GM18520 (cell line): ENCODE measurements around the gene TMBIM1.
A peak's percentile ranks its signal among the peaks of the same experiment; 100 is the strongest.
"Not testable (repeated sequence)": the region's sequence is repeated elsewhere in the genome, so short reads cannot be mapped to it uniquely, and the experiment has no call there.

Experiments
- ATAC-seq: cut with Tn5 transposase; IDR thresholded peaks from one replicate; pipeline ENCODE4 v1.9.1; 2021; ENCODE audit not compliant: unreplicated experiment

The TMBIM1 gene

DNA sequence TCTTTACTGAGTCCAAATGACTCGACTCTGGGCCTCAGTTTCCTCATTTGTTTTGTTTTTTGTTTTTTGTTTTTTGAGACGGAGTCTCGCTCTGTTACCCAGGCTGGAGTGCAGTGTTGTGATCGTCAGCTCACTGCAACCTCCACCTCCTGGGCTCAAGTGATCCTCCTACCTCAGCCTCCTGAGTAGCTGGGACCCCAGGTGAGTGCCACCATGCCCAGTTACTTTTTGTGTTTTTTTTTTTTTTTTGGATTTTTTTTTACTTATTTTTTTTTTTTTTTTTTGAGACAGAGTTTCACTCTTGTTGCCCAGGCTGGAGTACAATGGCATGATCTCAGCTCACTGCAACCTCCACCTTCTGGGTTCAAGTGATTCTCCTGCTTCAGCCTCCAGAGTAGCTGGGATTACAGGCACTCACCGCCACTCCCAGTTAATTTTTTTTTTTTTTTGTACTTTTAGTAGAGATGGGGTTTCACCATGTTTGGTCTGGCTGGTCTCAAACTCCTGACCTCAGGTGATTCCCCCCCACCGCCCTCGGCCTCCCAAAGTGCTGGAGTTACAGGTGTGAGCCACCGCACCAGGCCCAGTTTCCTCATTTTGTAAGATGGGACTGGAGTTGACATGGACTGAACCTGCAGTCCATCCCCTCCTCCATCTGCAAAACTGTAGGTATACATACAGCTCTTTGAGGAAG is 18.9 kb downstream of the TMBIM1 start:
- not testable (repeated sequence) for ATAC-seq

DNA sequence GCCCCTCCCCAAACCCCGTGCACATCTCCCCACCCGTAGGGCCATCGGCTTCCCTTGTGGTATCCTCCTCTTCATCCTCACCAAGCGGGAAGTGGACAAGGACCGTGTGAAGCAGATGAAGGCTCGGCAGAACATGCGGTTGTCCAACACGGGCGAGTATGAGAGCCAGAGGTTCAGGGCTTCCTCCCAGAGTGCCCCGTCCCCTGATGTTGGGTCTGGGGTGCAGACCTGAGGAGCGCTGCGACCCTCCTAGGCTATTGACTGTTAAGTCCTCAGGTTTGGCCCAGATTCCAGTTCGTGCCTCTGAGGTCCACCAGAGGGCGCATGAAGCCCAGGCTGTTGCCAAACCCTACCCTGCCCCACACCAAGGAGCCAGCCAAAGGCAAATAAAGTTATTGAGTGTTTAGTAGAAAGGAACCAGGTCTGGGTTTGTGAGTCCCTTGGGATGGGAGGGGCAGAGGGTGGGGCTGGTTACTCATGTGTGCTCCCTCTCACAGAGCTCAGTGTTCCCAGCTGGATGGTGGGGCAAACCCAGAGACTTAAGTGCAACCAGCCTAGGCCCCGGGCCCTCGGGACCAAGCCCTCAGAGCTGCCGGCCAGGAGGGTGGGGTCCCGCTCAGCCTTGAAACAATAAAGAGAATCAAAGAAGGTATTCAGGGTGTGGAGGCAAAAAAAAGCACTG is 19.6 kb downstream of the TMBIM1 start:
- no peak for ATAC-seq

DNA sequence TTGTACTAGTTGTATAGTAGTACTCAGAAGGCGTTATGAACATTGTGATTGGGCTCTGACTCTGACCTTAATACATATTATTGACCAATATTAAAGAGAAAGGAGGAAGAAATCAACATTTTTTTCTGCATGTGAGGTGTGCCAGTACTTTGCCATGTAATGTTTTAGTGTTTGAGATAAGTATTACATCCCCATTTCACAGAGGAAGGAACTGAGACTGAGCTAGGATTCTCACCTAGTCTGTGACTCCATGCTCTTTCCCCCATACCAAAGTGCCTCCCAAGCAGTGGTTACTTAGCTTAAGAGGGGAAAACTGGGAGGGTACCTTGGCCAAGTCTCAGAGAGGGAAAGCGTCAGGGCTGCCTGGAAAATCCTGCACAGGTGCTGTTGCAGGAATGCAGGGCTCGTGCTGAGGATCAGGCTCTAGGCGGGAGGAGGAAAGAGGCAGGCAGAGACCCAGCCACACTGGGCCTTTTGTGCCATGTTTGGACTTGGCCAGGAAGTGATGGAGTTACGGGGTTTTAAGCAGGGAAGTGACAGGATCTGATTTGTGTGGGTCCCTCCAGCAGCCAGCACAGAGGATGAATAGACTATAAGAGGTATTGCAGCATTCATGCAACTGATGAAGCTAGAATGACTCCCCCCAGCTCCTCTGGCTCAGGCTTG is 20.3 kb downstream of the TMBIM1 start:
- ATAC-seq: no peak

DNA sequence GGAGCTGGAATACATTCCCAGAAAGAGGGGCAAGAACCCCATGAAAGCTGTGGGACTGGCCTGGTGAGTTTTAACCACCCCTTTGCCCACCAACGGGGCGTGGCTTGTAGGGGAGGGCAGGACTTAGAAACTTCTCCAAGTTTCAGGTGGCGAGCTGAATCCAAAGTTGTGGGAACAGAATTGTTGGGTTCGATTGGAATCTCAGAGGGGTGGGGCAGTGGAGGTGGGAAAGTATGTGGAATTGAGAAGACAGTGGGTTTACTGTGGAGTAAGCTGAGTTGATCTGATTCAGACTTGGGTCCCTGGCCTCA is 20.9 kb downstream of the TMBIM1 start:
- ATAC-seq: no peak

DNA sequence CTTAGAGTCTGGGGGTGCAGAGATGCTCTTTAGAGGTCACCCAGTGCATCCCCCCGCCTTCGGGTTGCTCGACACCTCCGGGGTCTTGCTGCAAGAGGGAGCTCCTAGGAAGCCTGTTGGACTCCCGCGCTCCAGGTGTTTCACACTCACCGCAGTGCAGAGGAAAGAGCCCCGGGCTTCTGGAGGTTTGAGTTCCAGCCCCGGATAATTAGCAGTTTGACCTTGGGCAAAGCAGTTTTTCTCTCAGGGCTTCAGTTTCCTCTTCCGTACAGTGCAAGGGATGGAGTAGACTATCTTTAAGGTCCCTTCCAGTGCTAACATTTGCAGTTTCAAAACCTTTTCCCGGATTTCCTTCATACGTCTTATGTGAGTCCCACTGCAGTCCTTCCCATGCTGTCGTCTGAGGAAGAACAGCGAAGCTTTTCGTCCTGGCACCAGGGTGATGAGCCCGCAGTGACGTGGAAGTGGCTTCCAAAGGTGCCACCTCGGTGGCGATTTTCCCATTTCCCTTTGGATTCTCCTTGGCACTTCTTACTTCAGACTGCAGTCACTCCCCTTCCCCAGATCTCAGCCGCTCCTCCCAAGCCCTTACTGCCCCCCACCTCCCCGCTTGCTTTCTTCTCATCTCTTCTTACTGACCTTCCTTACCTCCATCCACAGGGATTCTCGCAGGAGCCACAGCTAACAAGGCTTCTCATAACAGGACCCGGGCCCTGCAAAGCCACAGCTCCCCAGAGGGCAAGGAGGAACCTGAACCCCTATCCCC is 21.4 kb downstream of the TMBIM1 start:
- no peak for ATAC-seq

DNA sequence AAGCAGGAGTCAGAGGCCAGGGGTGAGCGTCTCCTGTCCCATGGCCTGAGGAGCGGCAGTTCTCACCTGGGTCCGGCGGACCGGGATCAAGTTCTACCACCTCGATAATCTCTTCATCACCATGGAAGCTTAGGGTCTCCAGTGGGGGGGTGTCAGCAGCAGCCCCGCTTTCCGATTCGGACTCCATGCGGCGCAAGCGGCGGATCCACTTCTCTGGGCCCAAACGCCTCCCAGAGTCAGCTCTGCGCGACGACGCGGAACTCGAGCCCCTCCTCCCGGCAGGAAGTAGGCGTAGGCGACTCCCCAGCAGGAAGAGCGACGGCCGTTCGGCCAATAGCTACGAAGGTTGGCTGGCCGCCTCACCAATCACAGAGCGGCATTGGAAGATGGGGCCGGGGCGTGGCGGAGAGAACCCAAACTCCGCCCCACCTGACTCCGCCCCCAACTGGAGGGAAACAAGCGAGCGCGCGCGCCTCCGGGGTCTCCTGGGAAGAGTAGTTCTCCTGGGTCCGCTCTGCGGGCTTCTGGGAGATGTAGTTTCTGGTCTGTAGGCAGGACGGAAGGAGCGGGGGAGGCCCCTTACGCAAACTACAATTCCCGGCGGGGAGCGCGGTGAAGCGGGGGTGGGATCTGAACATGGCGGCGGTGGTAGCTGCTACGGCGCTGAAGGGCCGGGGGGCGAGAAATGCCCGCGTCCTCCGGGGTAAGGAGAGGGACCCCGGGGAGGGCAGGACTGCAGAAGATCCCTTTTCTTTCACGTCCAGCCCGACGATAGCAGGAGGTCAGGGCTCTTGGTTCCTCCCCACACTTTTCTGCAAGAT is 22.2 kb downstream of the TMBIM1 start, which contains the start of the genes AAMP and PNKD:
Gene AAMP (minus strand): TSS at position 238 of the 821 bp plus-strand sequence. CDS start 51 bp downstream, at position 187.
Gene PNKD (plus strand): TSS at position 620 of the 821 bp plus-strand sequence. CDS start 17 bp downstream, at position 637.
- peak; percentile 92 for ATAC-seq

DNA sequence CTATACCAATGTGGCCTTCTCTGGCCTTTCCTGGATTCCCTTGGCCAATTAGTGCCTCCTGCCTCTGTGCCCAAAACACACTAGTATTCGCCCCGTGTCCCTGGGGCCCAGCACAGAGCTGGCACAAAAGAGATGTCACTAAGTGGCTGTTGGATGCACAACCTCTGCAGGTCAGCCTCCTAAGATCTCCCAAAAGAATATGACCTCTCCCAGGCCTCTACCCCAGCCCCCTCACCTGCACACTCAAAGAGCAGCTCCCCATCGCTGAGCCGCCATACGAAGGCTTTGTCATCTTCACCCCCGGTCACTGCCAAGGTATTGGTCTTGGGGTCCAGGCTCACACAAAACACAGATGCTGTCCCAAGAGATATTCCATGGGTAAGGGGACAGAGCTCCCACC is 25.0 kb downstream of the TMBIM1 start:
- ATAC-seq: no peak

DNA sequence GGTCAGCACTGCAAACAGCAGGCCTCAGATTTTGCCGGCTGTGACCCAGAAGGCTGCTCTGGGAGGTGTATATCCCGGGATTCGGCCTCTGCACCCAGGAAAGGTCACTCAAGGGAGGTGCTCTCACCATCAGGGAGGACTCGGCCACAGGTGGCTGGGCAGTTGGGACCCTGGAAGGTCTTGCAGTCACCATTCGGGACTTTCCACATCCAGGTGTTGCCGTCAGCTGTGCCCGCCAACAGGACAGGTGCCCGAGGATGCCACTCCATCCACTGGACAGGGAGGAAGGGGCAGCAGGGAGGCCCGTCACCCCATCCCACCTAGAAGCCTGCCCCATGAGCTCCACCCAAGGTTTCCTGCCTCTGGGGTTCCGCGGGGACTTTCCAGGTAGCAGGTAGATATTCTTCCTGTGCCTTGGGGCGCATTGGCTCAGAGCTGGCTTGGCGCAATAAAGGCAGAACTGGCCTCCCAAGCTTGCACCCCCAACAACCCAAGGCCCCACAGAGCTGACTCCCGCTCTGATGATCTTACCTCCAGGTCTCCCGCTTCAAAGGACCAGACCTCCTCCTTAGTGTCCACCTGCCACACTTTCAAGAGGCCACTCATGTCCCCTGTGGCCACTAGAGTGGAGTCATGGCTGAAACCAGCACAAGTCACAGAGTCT is 25.9 kb downstream of the TMBIM1 start:
- no peak for ATAC-seq

DNA sequence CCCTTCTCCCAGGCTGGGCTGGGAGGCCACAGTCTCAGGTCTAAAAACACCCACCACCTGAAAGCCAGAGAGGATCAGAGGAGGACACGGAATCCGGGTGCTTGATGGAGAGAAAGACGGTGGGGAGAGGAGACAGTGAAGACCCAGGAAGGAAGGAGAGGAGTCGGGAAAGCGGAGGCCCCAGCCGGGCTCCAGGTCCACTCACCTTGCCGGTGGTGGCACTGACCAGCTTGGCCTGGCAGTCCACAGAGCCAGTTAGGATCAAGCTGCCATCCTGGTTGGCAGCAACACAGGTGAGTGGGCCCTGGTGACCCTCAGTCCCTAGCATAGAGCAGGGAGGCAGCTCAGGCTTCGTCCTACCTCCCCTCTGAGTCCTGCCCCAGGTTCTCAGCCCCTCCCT is 26.7 kb downstream of the TMBIM1 start:
- no peak for ATAC-seq

DNA sequence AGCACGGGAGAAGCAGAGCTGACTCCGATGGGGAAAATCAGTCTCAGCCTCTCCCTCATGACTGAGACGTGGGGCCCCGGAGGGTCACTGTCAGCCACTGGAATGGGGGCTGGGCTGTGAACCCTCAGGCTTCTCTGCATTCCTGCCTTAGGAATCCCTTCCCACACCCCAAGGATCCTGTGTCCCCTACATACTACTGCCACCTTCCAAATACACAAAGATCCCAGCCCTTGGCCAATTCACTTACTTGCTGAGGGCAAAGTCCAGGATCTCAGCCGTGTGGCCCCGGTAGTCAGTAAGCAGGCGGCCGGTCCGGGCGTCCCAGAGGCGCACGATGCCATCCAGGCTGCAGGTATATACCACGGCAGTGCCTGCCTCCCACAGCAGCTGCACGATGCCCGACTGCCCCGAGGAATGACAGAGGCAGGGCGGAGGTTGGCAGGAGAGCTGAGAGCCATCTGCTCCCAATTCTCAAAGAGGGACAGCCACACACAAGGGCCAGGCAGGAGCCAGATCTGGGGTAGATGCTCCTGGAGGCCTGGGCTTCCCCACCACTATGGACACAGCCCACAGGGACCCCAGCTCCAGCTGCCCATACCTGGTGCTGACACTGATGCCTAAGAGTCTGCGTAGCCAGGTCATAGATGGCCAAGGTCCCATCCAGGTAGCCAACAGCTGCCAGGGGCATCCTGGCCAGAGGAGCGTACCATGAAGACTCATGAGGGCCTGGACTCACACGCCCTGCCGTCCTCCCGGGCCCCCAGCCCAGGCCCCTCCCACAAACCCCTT is 27.3 kb downstream of the TMBIM1 start:
- ATAC-seq: no peak

DNA sequence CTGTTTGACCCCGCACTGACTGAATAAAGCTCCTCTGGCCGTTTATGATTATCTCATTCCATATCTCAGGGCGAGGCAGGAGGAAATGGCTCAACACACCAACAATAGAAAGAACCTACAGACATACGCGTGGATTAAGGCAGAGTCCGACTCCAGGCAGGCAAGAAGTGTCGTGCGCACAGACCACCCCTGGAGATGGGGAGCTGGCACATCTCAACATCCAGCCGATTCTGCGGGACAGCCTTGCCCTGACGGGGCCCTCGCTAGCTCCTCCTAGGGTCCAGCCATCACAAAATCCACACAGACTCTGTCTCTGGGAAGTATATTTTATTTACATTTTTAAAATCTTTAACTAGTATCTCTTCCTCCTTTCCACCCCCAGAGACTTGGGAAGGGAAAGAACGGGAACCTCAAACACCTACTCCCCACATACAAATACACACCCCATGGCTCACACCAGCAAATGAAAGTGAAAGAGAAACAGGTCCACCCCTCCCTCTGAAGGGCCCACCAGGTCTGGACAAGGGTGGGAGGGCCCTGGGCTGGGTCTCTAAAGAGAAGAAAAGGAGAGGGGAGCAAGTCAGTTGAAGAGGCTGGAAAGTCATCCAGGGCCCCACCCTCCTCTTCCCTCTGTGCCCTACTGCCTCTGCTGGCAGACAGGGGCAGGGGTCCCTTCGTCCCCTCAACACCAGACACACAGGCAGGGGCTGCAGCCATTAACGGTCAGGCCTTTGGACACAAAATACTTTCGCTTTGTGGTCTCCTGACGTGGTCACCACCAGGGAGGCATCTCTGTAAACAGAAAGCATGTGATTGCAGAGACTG is 28.3 kb downstream of the TMBIM1 start:
- ATAC-seq: no peak

DNA sequence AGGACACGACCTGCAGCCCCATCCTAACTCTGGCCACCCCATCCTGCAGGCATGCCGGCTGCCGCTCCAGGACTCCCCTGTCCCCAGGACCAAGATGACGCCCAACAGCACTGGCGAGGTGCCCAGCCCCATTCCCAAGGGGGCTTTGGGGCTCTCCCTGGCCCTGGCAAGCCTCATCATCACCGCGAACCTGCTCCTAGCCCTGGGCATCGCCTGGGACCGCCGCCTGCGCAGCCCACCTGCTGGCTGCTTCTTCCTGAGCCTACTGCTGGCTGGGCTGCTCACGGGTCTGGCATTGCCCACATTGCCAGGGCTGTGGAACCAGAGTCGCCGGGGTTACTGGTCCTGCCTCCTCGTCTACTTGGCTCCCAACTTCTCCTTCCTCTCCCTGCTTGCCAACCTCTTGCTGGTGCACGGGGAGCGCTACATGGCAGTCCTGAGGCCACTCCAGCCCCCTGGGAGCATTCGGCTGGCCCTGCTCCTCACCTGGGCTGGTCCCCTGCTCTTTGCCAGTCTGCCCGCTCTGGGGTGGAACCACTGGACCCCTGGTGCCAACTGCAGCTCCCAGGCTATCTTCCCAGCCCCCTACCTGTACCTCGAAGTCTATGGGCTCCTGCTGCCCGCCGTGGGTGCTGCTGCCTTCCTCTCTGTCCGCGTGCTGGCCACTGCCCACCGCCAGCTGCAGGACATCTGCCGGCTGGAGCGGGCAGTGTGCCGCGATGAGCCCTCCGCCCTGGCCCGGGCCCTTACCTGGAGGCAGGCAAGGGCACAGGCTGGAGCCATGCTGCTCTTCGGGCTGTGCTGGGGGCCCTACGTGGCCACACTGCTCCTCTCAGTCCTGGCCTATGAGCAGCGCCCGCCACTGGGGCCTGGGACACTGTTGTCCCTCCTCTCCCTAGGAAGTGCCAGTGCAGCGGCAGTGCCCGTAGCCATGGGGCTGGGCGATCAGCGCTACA is 29.4 kb downstream of the TMBIM1 start:
- ATAC-seq: no peak

DNA sequence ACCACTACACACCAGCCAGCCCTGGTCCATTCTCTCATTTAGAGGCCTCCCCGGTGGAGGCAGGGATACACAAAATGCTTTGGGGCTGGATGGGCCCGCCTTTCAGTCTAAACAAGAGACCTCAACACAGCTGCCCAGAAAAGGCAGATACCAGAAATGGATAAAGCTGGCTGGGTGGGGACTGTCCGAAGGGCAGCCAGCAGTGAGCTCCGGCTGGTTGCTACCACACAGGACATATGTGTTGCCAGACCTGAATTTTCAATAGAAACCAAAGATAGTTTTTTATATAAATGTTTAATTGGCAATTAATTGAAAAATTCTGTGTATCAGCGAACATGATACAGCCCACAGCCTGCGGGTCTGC is 30.1 kb downstream of the TMBIM1 start:
- no peak for ATAC-seq

DNA sequence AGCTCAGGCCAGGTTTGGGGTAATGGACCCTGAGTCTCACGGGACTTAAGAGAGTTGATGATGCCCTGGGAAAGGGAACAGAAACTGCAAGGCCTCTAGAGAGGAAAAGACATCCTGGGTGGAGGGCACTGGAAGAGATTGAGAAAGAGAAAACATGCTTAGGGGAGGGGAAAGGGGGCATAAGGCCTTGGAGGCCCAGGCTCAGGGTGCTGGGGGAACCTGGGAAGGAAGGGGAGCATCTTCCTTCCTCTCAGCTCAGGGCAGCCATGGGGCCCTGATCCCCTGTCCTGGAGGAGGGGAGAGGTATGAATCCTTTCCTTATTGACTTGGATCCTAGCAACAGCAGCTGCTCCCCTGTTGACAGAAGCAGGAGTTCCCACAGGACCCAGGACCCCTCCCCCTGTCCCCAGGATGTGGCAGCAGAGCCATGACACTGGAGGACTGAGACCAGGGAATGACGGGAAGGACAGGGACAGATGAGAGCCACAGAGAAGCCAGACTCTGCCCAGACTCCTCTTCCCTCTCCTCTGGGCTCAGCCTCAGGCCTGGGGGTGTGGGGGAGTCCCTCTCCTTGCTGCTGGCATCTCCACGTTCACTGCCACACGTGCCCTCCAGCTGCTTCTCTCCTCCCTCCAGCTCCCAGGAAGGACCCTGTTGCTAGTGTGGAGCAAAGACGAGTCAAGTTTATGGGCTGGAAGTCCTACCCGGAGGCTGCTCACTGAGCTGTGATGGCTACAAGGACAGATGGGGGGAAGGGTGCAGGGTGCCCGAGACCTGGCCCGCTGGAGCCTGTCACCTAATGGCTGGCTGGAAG is 30.7 kb downstream of the TMBIM1 start:
- ATAC-seq: no peak

DNA sequence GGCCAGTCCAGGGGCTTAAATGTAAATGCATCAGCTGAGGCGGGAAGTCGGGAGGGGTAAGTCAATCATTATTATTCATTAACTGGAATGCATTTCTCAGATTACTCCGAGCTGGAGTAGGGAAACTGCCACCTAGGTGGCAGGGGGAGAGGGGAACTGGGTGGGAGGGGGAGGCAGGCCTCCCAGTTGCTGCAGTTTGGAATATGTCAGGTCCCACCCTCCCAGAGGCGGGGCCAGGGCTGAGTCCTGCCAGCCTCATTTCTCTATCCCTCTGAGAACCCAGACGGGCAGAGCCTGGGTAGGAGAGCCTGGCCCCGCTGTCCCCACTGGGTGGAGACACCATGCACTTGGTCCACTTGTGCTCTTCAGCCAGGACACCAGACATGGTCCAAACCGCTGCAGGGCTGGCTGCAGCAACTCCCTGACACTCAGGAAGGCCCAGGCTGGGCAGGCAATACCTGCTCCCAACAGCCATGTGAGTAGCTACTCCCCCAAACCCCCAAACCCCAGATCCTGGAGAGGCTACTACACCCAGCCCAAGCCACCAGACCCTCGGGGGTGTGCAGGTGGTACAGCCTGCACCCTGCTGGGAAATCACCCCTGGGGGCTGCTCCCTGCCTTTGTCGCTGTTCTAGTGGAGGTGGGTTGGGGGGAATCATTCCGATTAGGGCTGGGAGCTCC is 31.4 kb downstream of the TMBIM1 start, which contains the start of gene GPBAR1:
Gene GPBAR1 (plus strand): TSS at position 274 of the 681 bp plus-strand sequence. CDS start 1,710 bp downstream, outside the sequence.
- ATAC-seq: no peak

DNA sequence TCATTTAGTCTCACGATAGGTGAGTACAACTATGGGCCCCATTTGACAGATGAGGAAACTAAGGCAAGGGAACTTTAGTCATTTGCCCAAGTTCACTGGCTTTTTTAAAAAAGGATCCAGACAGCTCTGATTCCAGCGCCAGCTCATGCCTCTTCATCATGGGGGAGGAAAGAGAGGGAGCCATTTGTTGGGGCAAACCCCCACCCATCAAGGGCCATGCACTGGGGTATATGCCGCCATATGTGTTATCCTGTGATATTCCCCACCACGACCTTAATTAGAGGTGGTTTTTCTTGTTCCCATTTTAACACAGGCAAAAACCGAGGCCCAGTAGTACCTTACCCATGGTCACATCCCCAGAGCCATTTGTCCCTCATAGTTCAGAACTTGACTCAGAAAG is 32.1 kb downstream of the TMBIM1 start:
- ATAC-seq: no peak
